H1 (cell line): ENCODE data around the gene GEN1. TPM values are rescaled to one million over a fixed set of nuclear protein-coding genes. Genes with fewer than 3 reads are reported as not detected.

Source experiments
- CBX8 ChIP-seq: fragments of 300-800, 300-1000 bp; sonication (generic); IDR thresholded peaks from 2 replicates; pipeline ENCODE4 v1.7.1; 2016; ENCODE audit warnings: low read depth, low read length, borderline replicate concordance
- CREB1 ChIP-seq: IDR thresholded peaks from 2 replicates; pipeline ENCODE4 v1.6.1; 2012; ENCODE audit warnings: inconsistent platforms
- CTBP2 ChIP-seq: IDR thresholded peaks from 2 replicates; pipeline ENCODE4 v1.7.0; 2011; ENCODE audit warnings: borderline replicate concordance, mild to moderate bottlenecking, moderate library complexity, mixed read lengths, low read length; ENCODE audit not compliant: insufficient read depth, insufficient read length
- EZH2 ChIP-seq: fragments of 200-600 bp; sonication (generic); IDR thresholded peaks from 2 replicates; pipeline ENCODE4 v1.7.1; 2012; ENCODE audit warnings: low read depth, mild to moderate bottlenecking, moderate library complexity, low read length, inconsistent platforms; ENCODE audit not compliant: severe bottlenecking
- HDAC6 ChIP-seq: IDR thresholded peaks from one replicate; pipeline ENCODE4 v1.7.1; 2012; ENCODE audit warnings: low read depth, mild to moderate bottlenecking, inconsistent platforms, low read length, moderate library complexity
- POLR2AphosphoS5 ChIP-seq: IDR thresholded peaks from 2 replicates; pipeline ENCODE4 v1.6.1; 2011; ENCODE audit warnings: low read depth, low read length
- RAD21 ChIP-seq, 2 experiments: IDR thresholded peaks in 1 of 2; conservative IDR thresholded peaks in 1 of 2; 2 replicates each; pipeline ENCODE4 v1.6.1; 2011; ENCODE audit warnings: low read depth in 2 of 2, low read length in 2 of 2, improper control_type of control experiment in 1 of 2, inconsistent platforms in 1 of 2, mild to moderate bottlenecking in 1 of 2, moderate library complexity in 1 of 2
- SIN3A ChIP-seq, 2 experiments: IDR thresholded peaks in 1 of 2; conservative IDR thresholded peaks in 1 of 2; 2 replicates each; pipeline ENCODE4 v1.6.1; 2011 to 2012; ENCODE audit warnings: low read length in 2 of 2, improper control_type of control experiment in 1 of 2, low read depth in 1 of 2, mild to moderate bottlenecking in 1 of 2
- SIRT6 ChIP-seq: IDR thresholded peaks from one replicate; pipeline ENCODE4 v1.7.1; 2012; ENCODE audit warnings: low read length, inconsistent platforms
- SIX5 ChIP-seq: IDR thresholded peaks from 2 replicates; pipeline ENCODE4 v1.6.1; 2011; ENCODE audit warnings: mild to moderate bottlenecking, low read depth, low read length
- TAF1 ChIP-seq: IDR thresholded peaks from 2 replicates; pipeline ENCODE4 v1.6.1; 2011; ENCODE audit warnings: mild to moderate bottlenecking, low read depth, low read length
- TBP ChIP-seq: IDR thresholded peaks from 2 replicates; pipeline ENCODE4 v1.6.1; 2011; ENCODE audit warnings: low read depth, low read length, improper control_type of control experiment
- TEAD4 ChIP-seq: IDR thresholded peaks from 2 replicates; pipeline ENCODE4 v1.6.1; 2012; ENCODE audit warnings: low read depth, low read length, inconsistent platforms, mixed read lengths
- ZNF274 ChIP-seq: IDR thresholded peaks from 2 replicates; pipeline ENCODE4 v1.7.0; 2012; ENCODE audit warnings: low read length, borderline replicate concordance; ENCODE audit errors: extremely low read depth
- polyA plus RNA-seq, 7 experiments: library from polyadenylated mRNA; depleted of rRNA in 3 of 7; stranded (reverse) in 5 of 7; unstranded in 2 of 7; fragments of >200 nt in 5 of 7; fragments of 200-250 nt in 2 of 7; gene quantifications; 1 replicate in 5 of 7; 2 replicates in 1 of 7; 4 replicates in 1 of 7; pipeline versions ENCODE4 v1.2.1 to v1.2.3, GENCODE V29; 2011 to 2013; ENCODE audit warnings: missing spikeins in 2 of 7, mixed read lengths in 2 of 7
- total RNA-seq: library from RNA; stranded (reverse); fragmentation: NEBNext Ultra II Directional; extraction: Animal tissue kit (Norgen Biotek cat#: 25700); gene quantifications from 2 replicates; pipeline ENCODE4 v1.2.1, GENCODE V29; 2021
- TF ChIP-seq, protein P1 (sequence below): IDR thresholded peaks from 2 replicates; pipeline ENCODE4 v1.6.1; 2012; ENCODE audit warnings: low read length, inconsistent platforms
- TF ChIP-seq, protein P2 (sequence below): IDR thresholded peaks from 2 replicates; pipeline ENCODE4 v1.6.1; 2011; ENCODE audit warnings: low read length, improper control_type of control experiment
- TF ChIP-seq, protein P3 (sequence below), 3 experiments: IDR thresholded peaks; 1 replicate in 2 of 3; 2 replicates in 1 of 3; pipeline versions ENCODE4 v1.5.1 to v1.6.1; 2011; ENCODE audit warnings: low read length in 3 of 3, mild to moderate bottlenecking in 3 of 3, inconsistent platforms in 2 of 3, low read depth in 1 of 3, moderate library complexity in 1 of 3; ENCODE audit not compliant: insufficient read depth in 1 of 3; ENCODE audit errors: control extremely low read depth in 1 of 3

GEN1 gene
- total and polyA plus RNA-seq, 2 of the 8 experiments (the other 6 are each of a cell fraction or from before 2014, with no cell fraction given): 6.9 to 19.2 TPM

DNA sequence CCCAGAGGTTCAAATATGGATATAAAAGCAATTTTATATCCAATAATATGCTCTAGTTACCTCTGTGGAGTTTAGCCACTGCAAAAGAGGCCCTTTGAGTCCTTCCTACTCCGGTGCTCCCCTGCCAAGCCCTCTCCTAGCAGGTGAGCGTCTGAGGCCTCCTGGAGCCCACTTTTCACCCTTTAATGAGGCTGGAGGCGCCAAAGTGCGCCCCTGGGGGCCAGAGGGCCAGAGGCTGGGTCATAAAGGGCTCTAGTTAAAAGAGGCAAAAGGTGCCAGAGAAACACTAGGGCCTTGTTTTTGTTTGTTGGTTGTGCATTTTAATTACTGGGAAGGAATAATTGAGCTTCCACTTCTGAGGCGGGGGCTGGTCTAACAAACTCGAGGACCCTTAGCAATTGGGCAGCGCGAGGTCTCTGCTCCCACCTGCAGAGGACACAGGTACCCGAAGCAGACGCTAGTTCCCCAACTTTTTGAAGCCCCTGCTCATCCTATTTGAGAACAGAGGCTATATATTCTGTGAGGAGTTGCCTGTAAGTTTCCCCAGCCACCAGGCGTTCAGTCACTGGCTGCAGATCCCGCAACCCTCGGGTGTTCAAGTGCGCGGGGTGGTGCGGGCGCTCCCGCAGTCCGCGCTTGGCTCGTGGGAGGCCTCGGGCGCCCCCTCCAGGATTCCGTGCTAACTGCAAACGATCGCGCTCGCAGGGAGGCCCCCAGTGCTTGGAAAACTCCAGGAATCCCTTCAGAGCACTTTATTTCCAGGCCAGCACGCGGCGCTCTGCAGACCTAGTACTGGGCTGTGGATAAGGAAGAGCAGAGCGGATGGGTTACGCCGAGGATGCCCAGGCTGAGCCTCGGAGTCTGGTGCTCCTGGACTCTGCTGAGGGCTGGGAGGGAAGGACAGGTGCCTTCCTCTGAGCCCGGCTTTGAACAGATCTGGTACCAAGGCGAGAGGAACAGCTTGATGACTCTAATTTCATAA, 76.4 kb downstream of the GEN1 start (continued):
- peak; percentile 67 for TF ChIP-seq CTBP2
- TF ChIP-seq ZNF274: no peak
- peak; percentile 35; the same call in 1 of the 2 replicates for TF ChIP-seq CREB1
- TF ChIP-seq SIX5: no peak
- peak; percentile 53 for TF ChIP-seq TBP
- TF ChIP-seq, protein P1, sequence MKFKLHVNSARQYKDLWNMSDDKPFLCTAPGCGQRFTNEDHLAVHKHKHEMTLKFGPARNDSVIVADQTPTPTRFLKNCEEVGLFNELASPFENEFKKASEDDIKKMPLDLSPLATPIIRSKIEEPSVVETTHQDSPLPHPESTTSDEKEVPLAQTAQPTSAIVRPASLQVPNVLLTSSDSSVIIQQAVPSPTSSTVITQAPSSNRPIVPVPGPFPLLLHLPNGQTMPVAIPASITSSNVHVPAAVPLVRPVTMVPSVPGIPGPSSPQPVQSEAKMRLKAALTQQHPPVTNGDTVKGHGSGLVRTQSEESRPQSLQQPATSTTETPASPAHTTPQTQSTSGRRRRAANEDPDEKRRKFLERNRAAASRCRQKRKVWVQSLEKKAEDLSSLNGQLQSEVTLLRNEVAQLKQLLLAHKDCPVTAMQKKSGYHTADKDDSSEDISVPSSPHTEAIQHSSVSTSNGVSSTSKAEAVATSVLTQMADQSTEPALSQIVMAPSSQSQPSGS: no peak
- TF ChIP-seq SIRT6: no peak
- no peak for TF ChIP-seq TAF1
- TF ChIP-seq, protein P2, sequence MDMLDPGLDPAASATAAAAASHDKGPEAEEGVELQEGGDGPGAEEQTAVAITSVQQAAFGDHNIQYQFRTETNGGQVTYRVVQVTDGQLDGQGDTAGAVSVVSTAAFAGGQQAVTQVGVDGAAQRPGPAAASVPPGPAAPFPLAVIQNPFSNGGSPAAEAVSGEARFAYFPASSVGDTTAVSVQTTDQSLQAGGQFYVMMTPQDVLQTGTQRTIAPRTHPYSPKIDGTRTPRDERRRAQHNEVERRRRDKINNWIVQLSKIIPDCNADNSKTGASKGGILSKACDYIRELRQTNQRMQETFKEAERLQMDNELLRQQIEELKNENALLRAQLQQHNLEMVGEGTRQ: no peak
- no peak for TF ChIP-seq EZH2
- no peak for TF ChIP-seq POLR2AphosphoS5
- TF ChIP-seq, protein P3, sequence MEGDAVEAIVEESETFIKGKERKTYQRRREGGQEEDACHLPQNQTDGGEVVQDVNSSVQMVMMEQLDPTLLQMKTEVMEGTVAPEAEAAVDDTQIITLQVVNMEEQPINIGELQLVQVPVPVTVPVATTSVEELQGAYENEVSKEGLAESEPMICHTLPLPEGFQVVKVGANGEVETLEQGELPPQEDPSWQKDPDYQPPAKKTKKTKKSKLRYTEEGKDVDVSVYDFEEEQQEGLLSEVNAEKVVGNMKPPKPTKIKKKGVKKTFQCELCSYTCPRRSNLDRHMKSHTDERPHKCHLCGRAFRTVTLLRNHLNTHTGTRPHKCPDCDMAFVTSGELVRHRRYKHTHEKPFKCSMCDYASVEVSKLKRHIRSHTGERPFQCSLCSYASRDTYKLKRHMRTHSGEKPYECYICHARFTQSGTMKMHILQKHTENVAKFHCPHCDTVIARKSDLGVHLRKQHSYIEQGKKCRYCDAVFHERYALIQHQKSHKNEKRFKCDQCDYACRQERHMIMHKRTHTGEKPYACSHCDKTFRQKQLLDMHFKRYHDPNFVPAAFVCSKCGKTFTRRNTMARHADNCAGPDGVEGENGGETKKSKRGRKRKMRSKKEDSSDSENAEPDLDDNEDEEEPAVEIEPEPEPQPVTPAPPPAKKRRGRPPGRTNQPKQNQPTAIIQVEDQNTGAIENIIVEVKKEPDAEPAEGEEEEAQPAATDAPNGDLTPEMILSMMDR (IDR thresholded peaks at IDR 0.05; ENCODE audit: control extremely low read depth in 1 of 3, insufficient read depth in 1 of 3, low read depth in 1 of 3, low read length in 3 of 3): peak; percentile 78 to 98 (median 97)
- TF ChIP-seq TEAD4: peak; percentile 54; the same call in 1 of the 2 replicates
- no peak; a peak in 1 of 4 replicates for TF ChIP-seq SIN3A (conservative IDR thresholded peaks at IDR 0.05 in 1 of 2, IDR thresholded peaks at IDR 0.05 in 1 of 2; ENCODE audit: low read depth in 1 of 2, low read length in 2 of 2)
- no peak for TF ChIP-seq HDAC6
- peak; percentile 72 to 79 for TF ChIP-seq RAD21 (IDR thresholded peaks at IDR 0.05 in 1 of 2, conservative IDR thresholded peaks at IDR 0.05 in 1 of 2; ENCODE audit: low read depth in 2 of 2, low read length in 2 of 2)
- no peak for TF ChIP-seq CBX8
